Nephron progenitor cell (in vitro differentiated cells): ENCODE measurements around the gene LARGE2.
A peak's percentile ranks its signal among the peaks of the same experiment; 100 is the strongest.

ENCODE experiments used
- DNase-seq: peaks from one replicate; pipeline ENCODE4 v3.0.0; 2021
- H3K27ac Mint-ChIP-seq: 2 replicates; pipeline ENCODE4 v1.8.0; 2021; ENCODE audit warnings: mild to moderate bottlenecking, moderate library complexity, mixed read lengths
- H3K27me3 Mint-ChIP-seq: 2 replicates; pipeline ENCODE4 v1.8.0; 2021; ENCODE audit warnings: mild to moderate bottlenecking, low read depth, mixed read lengths; ENCODE audit not compliant: poor library complexity
- H3K36me3 Mint-ChIP-seq: 2 replicates; pipeline ENCODE4 v1.8.0; 2021; ENCODE audit warnings: low read depth, mixed read lengths
- H3K4me1 Mint-ChIP-seq: 2 replicates; pipeline ENCODE4 v1.8.0; 2021; ENCODE audit warnings: mixed read lengths
- H3K4me3 Mint-ChIP-seq: 2 replicates; pipeline ENCODE4 v1.8.0; 2021; ENCODE audit warnings: mild to moderate bottlenecking, moderate library complexity, mixed read lengths
- H3K9me3 Mint-ChIP-seq: 2 replicates; pipeline ENCODE4 v1.8.0; 2021; ENCODE audit warnings: mild to moderate bottlenecking, moderate library complexity, mixed read lengths
- CTCF ChIP-seq: fragments of 200-600 bp; sonication (generic); IDR thresholded peaks from 2 replicates; pipeline ENCODE4 v1.5.0; 2021; ENCODE audit warnings: antibody characterized with exemption

The LARGE2 gene

GRCh38 chr11:45926536-45927331 is 4.3 kb downstream of the LARGE2 start:
- Mint-ChIP-seq H3K4me1 (peaks cover 32% of the 10 kb centered on the region), H3K4me3 (no peak overlapping the region), H3K9me3 (peaks cover 6% of the 10 kb centered on the region), H3K36me3 (peaks cover 4% of the 10 kb centered on the region), H3K27me3 (peaks cover 45% of the 10 kb centered on the region), H3K27ac (no peak overlapping the region)
- DNase-seq = no peak
- TF ChIP-seq CTCF = no peak

GRCh38 chr11:45927332-45927683 is 4.9 kb downstream of the LARGE2 start:
- no peak overlapping the region for H3K4me3 Mint-ChIP-seq
- TF ChIP-seq CTCF = no peak
- H3K9me3 Mint-ChIP-seq = peaks cover 6% of the 10 kb centered on the region
- H3K27ac Mint-ChIP-seq = no peak overlapping the region
- no peak for DNase-seq
- peaks cover 37% of the 10 kb centered on the region for H3K4me1 Mint-ChIP-seq
- H3K36me3 Mint-ChIP-seq = peaks cover 9% of the 10 kb centered on the region
- peaks cover 40% of the 10 kb centered on the region for H3K27me3 Mint-ChIP-seq

GRCh38 chr11:45927684-45928413 is 5.4 kb downstream of the LARGE2 start:
- TF ChIP-seq CTCF = no peak
- Mint-ChIP-seq H3K9me3 (peaks cover 6% of the 10 kb centered on the region), H3K27ac (no peak overlapping the region), H3K4me3 (no peak overlapping the region), H3K4me1 (peaks cover 42% of the 10 kb centered on the region), H3K36me3 (peaks cover 15% of the 10 kb centered on the region), H3K27me3 (peaks cover 40% of the 10 kb centered on the region)
- DNase-seq = no peak

- no peak for TF ChIP-seq CTCF
- Mint-ChIP-seq H3K27me3 (peaks cover 33% of the 10 kb centered on the region), H3K4me1 (peaks cover 47% of the 10 kb centered on the region), H3K4me3 (no peak overlapping the region), H3K9me3 (peaks cover 6% of the 10 kb centered on the region), H3K36me3 (peaks cover 23% of the 10 kb centered on the region), H3K27ac (no peak overlapping the region)
- no peak for DNase-seq
These were observed 6.2 kb downstream of the LARGE2 start for GRCh38 chr11:45928535-45929215.

- peaks cover 41% of the 10 kb centered on the region for H3K4me1 Mint-ChIP-seq
- DNase-seq = no peak
- H3K27ac Mint-ChIP-seq = peak overlapping the region; percentile 39
- no peak overlapping the region for H3K4me3 Mint-ChIP-seq
- peaks cover 24% of the 10 kb centered on the region for H3K27me3 Mint-ChIP-seq
- H3K9me3 Mint-ChIP-seq = no peaks in the 10 kb centered on the region
- peaks cover 27% of the 10 kb centered on the region for H3K36me3 Mint-ChIP-seq
- TF ChIP-seq CTCF = no peak
These were observed 7.1 kb downstream of the LARGE2 start for GRCh38 chr11:45929486-45930030.
